Activated T-helper 2 cell treated with anti-CD3 and anti-CD28 coated beads, Interferon-gamma antibody, Interleukin-2, Interleukin-4, amounts not matched to agents 10 μg/mL and 5 μg/mL and 100 μg/mL, durations not matched to agents 14 hours and 24 hours and 36 hours (primary cell): ENCODE measurements around the gene CEP350. TPM values are rescaled to one million over a fixed set of nuclear protein-coding genes. Genes with fewer than 3 reads are reported as not detected.

Experiments used
- DNase-seq: peaks from one replicate; pipeline ENCODE4 v3.0.0; 2021; ENCODE audit warnings: low spot score
- H3K27ac Mint-ChIP-seq: one replicate; pipeline ENCODE4 v1.8.0; 2021; ENCODE audit warnings: mixed read lengths
- H3K27me3 Mint-ChIP-seq: one replicate; pipeline ENCODE4 v1.8.0; 2021; ENCODE audit warnings: low read depth, mixed read lengths
- H3K36me3 Mint-ChIP-seq: one replicate; pipeline ENCODE4 v1.8.0; 2021; ENCODE audit warnings: low read depth, mixed read lengths
- H3K4me1 Mint-ChIP-seq: one replicate; pipeline ENCODE4 v1.8.0; 2021; ENCODE audit warnings: low read depth, mixed read lengths
- H3K4me3 Mint-ChIP-seq: one replicate; pipeline ENCODE4 v1.8.0; 2021; ENCODE audit warnings: low read depth, mild to moderate bottlenecking, moderate library complexity, mixed read lengths
- H3K9me3 Mint-ChIP-seq: one replicate; pipeline ENCODE4 v1.8.0; 2021; ENCODE audit warnings: mixed read lengths
- intact Hi-C: fragments of 100-400 bp; cut with micrococcal nuclease; formaldehyde crosslinking; loops from one replicate; pipeline ENCODE4 v1.15.1; 2023
- total RNA-seq: library from RNA; stranded (reverse); gene quantifications from 2 replicates; pipeline ENCODE4 v1.2.3, GENCODE V29; 2022

The CEP350 gene
- total RNA-seq, 1 donor from 2014 or later = 43.7 TPM

DNA sequence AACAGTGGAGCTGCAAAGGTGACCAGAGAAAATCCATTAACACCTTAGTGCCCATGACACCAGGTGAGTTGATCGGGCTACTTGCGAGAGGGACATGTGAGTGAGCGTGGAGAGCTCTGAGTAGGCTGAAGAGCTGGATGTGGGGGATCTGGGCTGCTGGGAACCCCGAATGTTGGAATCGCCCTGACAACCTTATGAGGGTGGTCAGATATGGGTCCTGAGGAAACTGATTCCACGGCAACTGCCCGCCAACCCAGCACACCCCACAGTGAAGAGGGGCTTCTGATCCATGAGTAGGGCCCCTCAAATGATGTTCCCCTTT is 199.4 kb downstream of the CEP350 start:
- H3K27me3 Mint-ChIP-seq = peaks cover 3% of the 10 kb centered on the region
- DNase-seq = no peak
- H3K4me3 Mint-ChIP-seq = peak overlapping the region; percentile 88
- no peaks in the 10 kb centered on the region for H3K36me3 Mint-ChIP-seq
- intact Hi-C loops = loop anchor here (1.0 to 10.0 kb wide), 6 partner anchors 23 to 931 kb away; partner anchors contain the start of genes AXDND1, CEP350, IER5 and TOR1AIP1
- H3K4me1 Mint-ChIP-seq = peaks cover 32% of the 10 kb centered on the region
- H3K27ac Mint-ChIP-seq = peak overlapping the region; percentile 90
- no peaks in the 10 kb centered on the region for H3K9me3 Mint-ChIP-seq

DNA sequence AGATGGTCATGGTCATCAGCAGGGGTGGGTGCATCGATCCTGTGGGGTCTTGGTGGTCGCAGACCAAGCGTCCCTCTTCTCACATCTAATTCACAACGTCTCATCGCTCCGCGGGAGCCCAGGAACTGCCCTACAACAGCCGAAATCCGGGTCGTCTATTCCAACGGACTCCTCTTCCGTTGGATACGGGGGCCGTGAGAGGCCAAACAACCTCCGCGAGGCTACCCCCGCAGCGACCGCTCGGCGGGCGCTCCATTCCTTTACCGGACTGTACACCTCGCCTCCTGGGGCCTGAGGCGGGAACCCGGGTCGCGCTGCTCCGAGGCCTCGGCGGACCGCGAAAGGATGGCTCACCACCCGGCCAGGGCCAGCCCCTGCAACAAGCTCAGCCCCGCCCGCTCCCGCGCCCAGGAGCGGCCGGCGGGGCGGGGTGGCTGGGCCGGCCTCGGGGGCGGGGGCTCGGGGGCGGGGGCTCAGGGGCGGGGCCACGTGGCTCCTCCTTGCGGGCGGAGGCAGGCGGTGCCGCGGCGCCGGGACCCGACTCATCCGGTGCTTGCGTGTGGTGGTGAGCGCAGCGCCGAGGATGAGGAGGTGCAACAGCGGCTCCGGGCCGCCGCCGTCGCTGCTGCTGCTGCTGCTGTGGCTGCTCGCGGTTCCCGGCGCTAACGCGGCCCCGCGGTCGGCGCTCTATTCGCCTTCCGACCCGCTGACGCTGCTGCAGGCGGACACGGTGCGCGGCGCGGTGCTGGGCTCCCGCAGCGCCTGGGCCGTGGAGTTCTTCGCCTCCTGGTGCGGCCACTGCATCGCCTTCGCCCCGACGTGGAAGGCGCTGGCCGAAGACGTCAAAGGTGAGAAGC is 199.9 kb downstream of the CEP350 start, which contains the start of gene QSOX1:
TSS of gene QSOX1 (plus strand) at position 545 of the 857 bp plus-strand sequence. CDS start at position 584, 39 bp downstream.
- Mint-ChIP-seq H3K27ac (peak within 1 kb of the TSS; percentile 90), H3K9me3 (no peaks in the 10 kb centered on the region), H3K36me3 (no peaks in the 10 kb centered on the region), H3K4me3 (peak within 1 kb of the TSS; percentile 89), H3K27me3 (peaks cover 3% of the 10 kb centered on the region), H3K4me1 (peaks cover 36% of the 10 kb centered on the region)
- intact Hi-C loops = loop anchor here (1.0 to 10.0 kb wide), 6 partner anchors 23 to 930 kb away; partner anchors contain the start of genes AXDND1, CEP350, IER5 and TOR1AIP1
- peak; percentile 86 for DNase-seq

DNA sequence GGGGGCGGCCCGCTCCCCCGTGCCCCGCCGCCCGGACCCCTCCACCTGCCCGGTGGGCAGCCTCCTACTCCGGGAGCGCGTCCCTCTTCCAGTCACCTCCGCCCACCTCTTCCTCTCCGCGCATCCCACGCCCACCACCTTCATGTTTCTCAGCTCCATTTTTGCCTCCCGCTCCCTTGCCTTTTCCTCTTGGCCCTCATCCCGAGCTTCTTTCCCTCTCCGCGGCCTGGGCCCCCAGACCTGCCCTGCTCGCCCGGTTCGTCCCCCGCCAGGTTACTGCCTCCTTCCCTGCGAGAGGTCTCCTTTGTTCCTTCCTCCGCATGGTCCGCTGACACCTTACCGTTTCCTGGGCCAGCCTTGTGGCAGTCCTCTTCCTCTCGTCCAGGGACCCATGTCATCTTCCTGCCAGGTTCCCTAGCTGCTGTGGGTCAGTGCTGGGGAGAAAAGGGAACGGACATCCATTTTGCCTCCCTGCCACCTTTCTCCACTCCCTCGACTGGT is 200.6 kb downstream of the CEP350 start:
- peaks cover 3% of the 10 kb centered on the region for H3K27me3 Mint-ChIP-seq
- peaks cover 40% of the 10 kb centered on the region for H3K4me1 Mint-ChIP-seq
- no peaks in the 10 kb centered on the region for H3K36me3 Mint-ChIP-seq
- H3K9me3 Mint-ChIP-seq = no peaks in the 10 kb centered on the region
- intact Hi-C loops = loop anchor here (10.0 kb wide), 1 partner anchor 930 kb away; the partner anchor contains the start of gene IER5
- peak overlapping the region; percentile 89 for H3K27ac Mint-ChIP-seq
- peak; percentile 17 for DNase-seq
- H3K4me3 Mint-ChIP-seq = peak overlapping the region; percentile 89

DNA sequence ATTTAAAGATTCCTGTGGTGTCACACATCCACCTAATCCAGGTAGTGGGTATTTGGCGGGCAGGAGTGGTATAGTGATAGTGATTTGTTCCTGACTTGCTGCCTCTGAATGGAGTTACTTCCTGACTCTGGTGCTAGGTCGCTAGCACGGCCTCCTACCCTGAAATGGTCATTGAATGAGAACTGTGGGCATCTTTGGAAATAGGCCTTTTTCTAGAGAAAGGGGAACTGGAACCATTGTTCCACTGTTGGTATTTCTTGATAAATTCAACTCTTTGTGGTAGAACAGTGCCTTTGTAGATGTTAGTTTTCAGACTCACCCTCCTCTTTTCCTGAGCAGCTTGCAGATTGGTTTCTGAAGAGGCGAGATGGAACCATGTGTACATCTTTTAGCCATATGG is 201.6 kb downstream of the CEP350 start:
- DNase-seq = no peak
- peak overlapping the region; percentile 5 for H3K27ac Mint-ChIP-seq
- H3K27me3 Mint-ChIP-seq = peaks cover 1% of the 10 kb centered on the region
- peaks cover 40% of the 10 kb centered on the region for H3K4me1 Mint-ChIP-seq
- no peaks in the 10 kb centered on the region for H3K9me3 Mint-ChIP-seq
- peak overlapping the region; percentile 89 for H3K4me3 Mint-ChIP-seq
- H3K36me3 Mint-ChIP-seq = no peaks in the 10 kb centered on the region
- intact Hi-C loops = loop anchor here (10.0 kb wide), 1 partner anchor 929 kb away; the partner anchor contains the start of gene IER5

DNA sequence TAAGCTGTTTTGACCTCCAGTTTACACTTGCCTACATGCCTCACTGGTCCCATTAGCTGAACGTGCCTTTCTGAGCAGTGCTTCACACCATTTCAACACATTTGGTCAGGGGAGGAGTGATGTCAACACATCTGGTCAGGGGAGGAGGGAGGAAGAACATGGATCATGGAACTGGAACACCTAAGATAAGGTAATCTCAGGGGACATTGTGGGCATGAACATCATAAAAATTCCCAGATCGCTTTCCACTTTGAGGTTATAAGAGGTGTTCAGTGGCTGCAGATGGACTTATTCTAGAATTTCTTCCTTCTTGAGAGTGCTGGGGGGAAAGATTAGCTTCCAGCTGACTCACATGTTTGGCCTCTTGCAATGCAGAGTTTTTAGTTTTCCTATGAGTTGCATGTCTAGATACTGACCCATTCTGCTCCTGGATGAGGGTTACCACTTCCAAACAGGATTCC is 202.1 kb downstream of the CEP350 start:
- intact Hi-C loops = loop anchor here (10.0 kb wide), 1 partner anchor 928 kb away; the partner anchor contains the start of gene IER5
- no peak overlapping the region for H3K4me3 Mint-ChIP-seq

DNA sequence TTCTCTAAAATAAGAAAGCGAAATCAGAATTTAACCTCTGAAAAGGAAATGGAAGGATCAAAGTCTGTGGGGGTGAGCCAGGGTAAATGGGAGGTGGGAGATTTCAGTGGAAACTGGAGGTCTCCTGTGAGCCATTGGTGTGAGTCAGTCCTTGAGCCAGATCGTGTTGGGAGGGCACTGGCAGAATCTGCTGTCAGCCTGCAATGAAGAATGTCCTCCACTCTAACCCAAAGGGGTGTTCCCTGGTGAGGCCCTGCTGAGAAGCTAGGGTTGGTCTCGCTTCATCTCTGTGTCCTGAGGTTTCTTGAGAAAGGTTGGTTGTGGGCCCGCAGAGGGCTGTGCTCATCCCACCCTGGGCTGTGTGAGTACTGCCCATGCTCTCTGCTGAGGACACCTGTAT is 202.5 kb downstream of the CEP350 start:
- no peaks in the 10 kb centered on the region for H3K27me3 Mint-ChIP-seq
- no peak overlapping the region for H3K4me3 Mint-ChIP-seq
- no peaks in the 10 kb centered on the region for H3K36me3 Mint-ChIP-seq
- peaks cover 40% of the 10 kb centered on the region for H3K4me1 Mint-ChIP-seq
- no peak overlapping the region for H3K27ac Mint-ChIP-seq
- H3K9me3 Mint-ChIP-seq = no peaks in the 10 kb centered on the region
- intact Hi-C loops = loop anchor here (10.0 kb wide), 1 partner anchor 928 kb away; the partner anchor contains the start of gene IER5
- DNase-seq = no peak

More for the DNA sequence above, 202.1 kb downstream of the CEP350 start:
- Mint-ChIP-seq H3K4me1 (peaks cover 40% of the 10 kb centered on the region), H3K9me3 (no peaks in the 10 kb centered on the region), H3K27me3 (no peaks in the 10 kb centered on the region), H3K27ac (no peak overlapping the region), H3K36me3 (no peaks in the 10 kb centered on the region)
- no peak for DNase-seq

DNA sequence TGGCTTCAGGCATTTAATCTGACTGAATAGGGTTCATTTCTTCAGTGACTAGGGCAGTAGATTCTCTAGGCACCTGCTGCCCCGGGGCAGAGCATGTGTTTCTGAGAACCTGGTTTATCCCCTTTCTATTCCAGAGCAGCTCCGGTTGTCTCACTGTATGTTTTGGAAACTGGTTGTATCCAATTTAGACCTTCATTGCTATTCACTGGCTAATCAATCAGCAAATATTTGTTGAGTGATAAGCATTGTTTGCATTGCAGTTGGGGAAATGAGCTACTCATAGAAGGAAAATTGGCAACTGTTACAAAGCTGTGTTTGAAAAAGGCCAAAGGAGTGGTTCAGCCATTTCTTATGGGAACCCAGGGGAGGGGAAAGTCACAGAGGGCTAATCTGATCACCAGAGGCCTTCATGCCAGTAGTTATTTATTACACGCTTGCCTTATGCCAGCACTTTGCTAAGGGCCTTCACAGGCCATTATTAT is 203.0 kb downstream of the CEP350 start:
- H3K9me3 Mint-ChIP-seq = no peaks in the 10 kb centered on the region
- no peak for DNase-seq

DNA sequence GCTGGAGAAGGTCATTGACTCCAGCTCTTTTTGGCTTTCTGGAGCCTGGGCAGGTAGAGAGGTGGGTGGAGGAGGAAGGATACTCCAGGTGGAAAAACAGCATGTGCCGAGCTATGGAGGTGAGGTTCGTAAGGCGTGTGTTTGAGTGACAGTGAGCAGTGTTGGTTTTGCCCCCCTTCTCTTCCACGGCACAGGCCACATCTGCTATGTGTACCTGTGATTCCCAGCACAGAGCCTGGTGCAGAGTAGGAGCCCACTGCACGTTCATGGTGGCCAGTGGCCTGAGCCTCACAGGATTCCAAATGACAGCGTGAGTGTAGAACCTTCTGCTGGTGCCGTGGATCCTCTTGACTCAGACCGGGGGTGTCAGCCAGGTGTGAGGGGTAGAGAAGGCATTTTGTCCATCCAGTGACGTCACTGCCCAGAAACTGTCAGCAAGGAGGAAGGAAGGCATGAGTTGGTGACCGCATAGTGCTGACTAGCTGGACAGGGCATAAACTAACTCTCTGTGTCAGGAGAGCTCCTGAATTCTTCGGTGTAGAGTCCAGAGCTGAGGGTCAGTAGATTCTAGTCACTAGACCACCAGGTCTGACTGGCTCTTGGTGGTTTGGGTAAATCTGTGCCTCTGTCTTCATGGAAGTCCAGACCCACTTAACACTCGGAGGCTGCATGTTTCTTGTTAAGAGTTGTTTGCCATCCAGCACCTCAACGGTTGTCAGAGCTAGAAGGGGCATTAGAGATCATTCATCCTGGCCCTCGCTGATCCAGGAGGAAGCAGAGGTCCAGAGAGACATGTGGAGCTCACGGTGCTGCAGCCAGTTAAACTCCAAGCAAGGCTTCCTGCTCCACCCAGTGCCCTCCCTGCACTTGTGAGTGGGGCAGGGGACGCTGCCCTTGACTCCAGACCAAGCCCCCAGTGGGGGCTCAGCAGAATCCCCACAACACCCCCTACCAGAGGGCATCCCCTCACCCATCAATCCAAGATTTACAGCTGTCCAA is 203.8 kb downstream of the CEP350 start:
- no peaks in the 10 kb centered on the region for H3K9me3 Mint-ChIP-seq
- no peak overlapping the region for H3K27ac Mint-ChIP-seq
- intact Hi-C loops = loop anchor here (10.0 kb wide), 1 partner anchor 926 kb away; the partner anchor contains the start of gene IER5
- H3K4me1 Mint-ChIP-seq = peaks cover 32% of the 10 kb centered on the region
- H3K27me3 Mint-ChIP-seq = no peaks in the 10 kb centered on the region
- no peak overlapping the region for H3K4me3 Mint-ChIP-seq
- H3K36me3 Mint-ChIP-seq = no peaks in the 10 kb centered on the region
- no peak for DNase-seq

More for the DNA sequence above, 203.0 kb downstream of the CEP350 start:
- Mint-ChIP-seq H3K27me3 (no peaks in the 10 kb centered on the region), H3K36me3 (no peaks in the 10 kb centered on the region), H3K4me3 (no peak overlapping the region), H3K27ac (no peak overlapping the region), H3K4me1 (peaks cover 36% of the 10 kb centered on the region)
- intact Hi-C loops = loop anchor here (10.0 kb wide), 1 partner anchor 927 kb away; the partner anchor contains the start of gene IER5

DNA sequence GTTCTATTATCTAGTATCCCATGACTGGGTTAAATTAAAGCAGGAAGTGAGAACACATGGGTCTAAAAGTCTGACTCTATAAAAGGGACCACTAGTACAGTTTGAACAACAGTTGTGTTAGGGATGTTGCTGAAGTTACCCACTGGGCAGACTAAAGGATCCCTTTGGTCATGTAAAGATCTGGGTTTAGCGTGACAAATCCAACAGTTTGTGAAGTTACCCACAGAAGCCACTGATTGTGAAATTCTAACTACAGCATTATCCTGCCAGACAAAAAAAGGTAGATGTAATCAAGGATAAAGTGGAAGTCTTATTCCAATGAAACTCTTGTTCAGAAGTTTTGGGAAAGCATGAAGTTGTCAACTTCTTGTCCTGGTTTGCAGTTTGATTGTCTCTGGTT is 205.7 kb downstream of the CEP350 start:
- intact Hi-C loops = no loop called here
- Mint-ChIP-seq H3K9me3 (no peaks in the 10 kb centered on the region), H3K4me3 (no peak overlapping the region), H3K27me3 (no peaks in the 10 kb centered on the region), H3K27ac (no peak overlapping the region), H3K36me3 (no peaks in the 10 kb centered on the region), H3K4me1 (peaks cover 30% of the 10 kb centered on the region)
- DNase-seq = no peak

DNA sequence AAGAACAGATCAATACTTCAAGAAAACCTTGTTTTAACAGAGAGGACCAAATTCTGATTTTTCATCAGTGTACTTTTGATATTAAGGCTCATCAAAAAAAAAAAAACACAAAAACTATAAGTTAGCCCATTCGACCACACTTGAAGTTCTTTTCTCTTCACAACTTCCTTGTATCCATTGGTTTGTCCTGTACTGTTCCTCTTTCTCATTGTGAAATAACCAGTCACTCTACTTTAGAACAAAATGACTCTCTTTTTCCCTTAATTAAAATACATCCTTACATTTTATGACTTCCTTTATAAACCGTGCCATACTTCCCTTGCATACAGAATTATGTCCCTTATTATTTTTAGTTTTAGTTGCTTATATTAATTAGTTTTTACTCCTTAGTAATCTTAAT is 208.4 kb downstream of the CEP350 start:
- intact Hi-C loops = no loop called here
- Mint-ChIP-seq H3K4me1 (peaks cover 11% of the 10 kb centered on the region), H3K36me3 (no peaks in the 10 kb centered on the region), H3K27ac (no peak overlapping the region), H3K9me3 (no peaks in the 10 kb centered on the region), H3K27me3 (no peaks in the 10 kb centered on the region), H3K4me3 (no peak overlapping the region)
- DNase-seq = no peak
